ENCODE measurements around the gene MEF2D.
A peak's percentile ranks its signal among the peaks of the same experiment; 100 is the strongest.

The MEF2D gene

GRCh38 chr1:156492013-156492590, 8.5 kb downstream of the MEF2D start:
- H3K4me3 ChIP-seq (ENCODE audit: low read length) = no peak overlapping the region

GRCh38 chr1:156491151-156491949, 9.2 kb downstream of the MEF2D start:
- no peak for DNase-seq (ENCODE audit: low read depth, low spot score)

More at GRCh38 chr1:156492013-156492590, 8.5 kb downstream of the MEF2D start:
- no peak for DNase-seq (ENCODE audit: low read depth, low spot score)

GRCh38 chr1:156490401-156491032, 10.1 kb downstream of the MEF2D start:
- no peak overlapping the region for H3K4me3 ChIP-seq (ENCODE audit: low read length)
- no peak for DNase-seq (ENCODE audit: low read depth, low spot score)

More at GRCh38 chr1:156491151-156491949, 9.2 kb downstream of the MEF2D start:
- H3K4me3 ChIP-seq (ENCODE audit: low read length) = no peak overlapping the region

GRCh38 chr1:156489935-156490293, 10.7 kb downstream of the MEF2D start:
- no peak overlapping the region for H3K4me3 ChIP-seq (ENCODE audit: low read length)
- DNase-seq (ENCODE audit: low read depth, low spot score) = no peak

GRCh38 chr1:156489166-156489934, 11.2 kb downstream of the MEF2D start:
- peak; percentile 59 for DNase-seq (ENCODE audit: low read depth, low spot score)
- H3K4me3 ChIP-seq (ENCODE audit: low read length) = no peak overlapping the region

GRCh38 chr1:156488566-156489165, 11.9 kb downstream of the MEF2D start:
- no peak for DNase-seq (ENCODE audit: low read depth, low spot score)
- no peak overlapping the region for H3K4me3 ChIP-seq (ENCODE audit: low read length)

GRCh38 chr1:156487862-156488261, 12.7 kb downstream of the MEF2D start:
- H3K4me3 ChIP-seq (ENCODE audit: low read length) = no peak overlapping the region
- DNase-seq (ENCODE audit: low read depth, low spot score) = no peak

- no peak for DNase-seq (ENCODE audit: low read depth, low spot score)
- no peak overlapping the region for H3K4me3 ChIP-seq (ENCODE audit: low read length)
Measured at GRCh38 chr1:156486421-156487344, 13.9 kb downstream of the MEF2D start.

GRCh38 chr1:156485984-156486383, 14.6 kb downstream of the MEF2D start:
- DNase-seq (ENCODE audit: low read depth, low spot score) = no peak
- H3K4me3 ChIP-seq (ENCODE audit: low read length) = no peak overlapping the region

- DNase-seq (ENCODE audit: low read depth, low spot score) = no peak
- H3K4me3 ChIP-seq (ENCODE audit: low read length) = no peak overlapping the region
Measured at GRCh38 chr1:156484480-156485058, 16.0 kb downstream of the MEF2D start.

- no peak for DNase-seq (ENCODE audit: low read depth, low spot score)
- H3K4me3 ChIP-seq (ENCODE audit: low read length) = no peak overlapping the region
Measured at GRCh38 chr1:156483397-156483796, 17.2 kb downstream of the MEF2D start.

- no peak overlapping the region for H3K4me3 ChIP-seq (ENCODE audit: low read length)
- no peak for DNase-seq (ENCODE audit: low read depth, low spot score)
Measured at GRCh38 chr1:156482276-156482675, 18.3 kb downstream of the MEF2D start.

GRCh38 chr1:156481527-156481926, 19.0 kb downstream of the MEF2D start:
- H3K4me3 ChIP-seq (ENCODE audit: low read length) = no peak overlapping the region
- DNase-seq (ENCODE audit: low read depth, low spot score) = no peak

GRCh38 chr1:156480411-156481192, 20.0 kb downstream of the MEF2D start:
- peak; percentile 60 for DNase-seq (ENCODE audit: low read depth, low spot score)
- no peak overlapping the region for H3K4me3 ChIP-seq (ENCODE audit: low read length)

GRCh38 chr1:156480016-156480370, 20.6 kb downstream of the MEF2D start:
- no peak for DNase-seq (ENCODE audit: low read depth, low spot score)
- H3K4me3 ChIP-seq (ENCODE audit: low read length) = no peak overlapping the region

- H3K4me3 ChIP-seq (ENCODE audit: low read length) = no peak overlapping the region
- no peak for DNase-seq (ENCODE audit: low read depth, low spot score)
Measured at GRCh38 chr1:156479093-156480015, 21.2 kb downstream of the MEF2D start.

All from Jurkat, Clone E6-1 (cell line).